RWPE2 (cell line): ENCODE results near the gene ELFN2.

ENCODE experiments used
- ATAC-seq: fragments of 200-7000 bp; cut with Tn5 transposase; 3 replicates; pipeline ENCODE4 v1.9.1; 2021; ENCODE audit warnings: low read depth
- DNase-seq: peaks from one replicate; pipeline ENCODE4 v3.0.0-alpha.2; 2020; ENCODE audit warnings: low spot score
- H3K27ac ChIP-seq: fragments of 450-650 bp; 2 replicates; pipeline ENCODE4 v1.5.1; 2017; ENCODE audit warnings: mild to moderate bottlenecking; ENCODE audit not compliant: poor library complexity, severe bottlenecking
- H3K27me3 ChIP-seq: fragments of 250-450 bp; sonication (Bioruptor Pico); 2 replicates; pipeline ENCODE4 v1.5.1; 2021; ENCODE audit warnings: mild to moderate bottlenecking, moderate library complexity; ENCODE audit not compliant: insufficient read depth, poor library complexity, severe bottlenecking
- H3K36me3 ChIP-seq: fragments of 250-450 bp; sonication (Bioruptor Pico); 2 replicates; pipeline ENCODE4 v1.5.1; 2020; ENCODE audit warnings: low read depth, mild to moderate bottlenecking, moderate library complexity
- H3K4me1 ChIP-seq: fragments of 250-450 bp; sonication (Bioruptor Pico); 2 replicates; pipeline ENCODE4 v1.5.1; 2021; ENCODE audit warnings: mild to moderate bottlenecking, moderate library complexity; ENCODE audit not compliant: insufficient read depth, poor library complexity, severe bottlenecking
- H3K4me3 ChIP-seq: fragments of 250-450 bp; sonication (Bioruptor Pico); 2 replicates; pipeline ENCODE4 v1.5.1; 2021; ENCODE audit warnings: mild to moderate bottlenecking, moderate library complexity; ENCODE audit not compliant: severe bottlenecking
- H3K9me3 ChIP-seq: fragments of 250-450 bp; sonication (Bioruptor Pico); 2 replicates; pipeline ENCODE4 v1.5.1; 2021; ENCODE audit warnings: mild to moderate bottlenecking, moderate library complexity; ENCODE audit not compliant: severe bottlenecking
- CTCF ChIP-seq: fragments of 450-650 bp; IDR thresholded peaks from one replicate; pipeline ENCODE4 v1.5.1; 2017; ENCODE audit warnings: mild to moderate bottlenecking, moderate library complexity; ENCODE audit not compliant: poor library complexity, severe bottlenecking

Gene ELFN2

GRCh38 chr22:37412495-37413250 lies 14.6 kb downstream of the ELFN2 start:
- H3K27me3 ChIP-seq = no peaks in the 10 kb centered on the region

GRCh38 chr22:37411655-37412054 lies 15.6 kb downstream of the ELFN2 start:
- ATAC-seq = no peak
- no peak for DNase-seq
- Histone ChIP-seq H3K27me3 (no peaks in the 10 kb centered on the region), H3K36me3 (no peaks in the 10 kb centered on the region), H3K9me3 (no peaks in the 10 kb centered on the region), H3K4me1 (no peaks in the 10 kb centered on the region), H3K4me3 (no peak overlapping the region), H3K27ac (no peak overlapping the region)
- no peak for TF ChIP-seq CTCF

More at GRCh38 chr22:37412495-37413250, 14.6 kb downstream of the ELFN2 start:
- TF ChIP-seq CTCF = no peak
- no peak for DNase-seq
- Histone ChIP-seq H3K9me3 (no peaks in the 10 kb centered on the region), H3K4me3 (no peak overlapping the region), H3K27ac (no peak overlapping the region), H3K36me3 (no peaks in the 10 kb centered on the region), H3K4me1 (no peaks in the 10 kb centered on the region)
- ATAC-seq = no peak

- no peak overlapping the region for H3K4me3 ChIP-seq
- DNase-seq = no peak
- no peak overlapping the region for H3K27ac ChIP-seq
- no peaks in the 10 kb centered on the region for H3K9me3 ChIP-seq
- no peaks in the 10 kb centered on the region for H3K36me3 ChIP-seq
- H3K4me1 ChIP-seq = no peaks in the 10 kb centered on the region
- TF ChIP-seq CTCF = no peak
- ATAC-seq = no peak
- no peaks in the 10 kb centered on the region for H3K27me3 ChIP-seq
Measured at GRCh38 chr22:37410174-37411055, 16.9 kb downstream of the ELFN2 start.

GRCh38 chr22:37409459-37410050 lies 17.7 kb downstream of the ELFN2 start:
- H3K27ac ChIP-seq = no peak overlapping the region
- no peaks in the 10 kb centered on the region for H3K27me3 ChIP-seq
- H3K4me3 ChIP-seq = no peak overlapping the region
- no peaks in the 10 kb centered on the region for H3K4me1 ChIP-seq
- H3K36me3 ChIP-seq = no peaks in the 10 kb centered on the region
- ATAC-seq (no peak), DNase-seq (no peak)
- TF ChIP-seq CTCF = no peak
- no peaks in the 10 kb centered on the region for H3K9me3 ChIP-seq
